CD4-positive, alpha-beta T cell (primary cell): ENCODE measurements around the gene ARRDC2. TPM values are rescaled to one million over a fixed set of nuclear protein-coding genes. Genes with fewer than 3 reads are reported as not detected.
A peak's percentile ranks its signal among the peaks of the same experiment; 100 is the strongest.

ENCODE experiments used
- ATAC-seq: fragments of 200-7000 bp; cut with Tn5 transposase; one replicate; pipeline ENCODE4 v1.10.0; 2022; ENCODE audit warnings: mild to moderate bottlenecking; ENCODE audit not compliant: poor library complexity
- CTCF ChIA-PET: fragments of 350-600 bp; sonication (Branson Sonifier 250); formaldehyde crosslinking; loops from one replicate; lab custom pipeline; 2021; ENCODE audit warnings: antibody characterized with exemption, inconsistent platforms; lab: Charles Lee
- POLR2A ChIA-PET: fragments of 350-600 bp; sonication (Branson Sonifier 250); formaldehyde crosslinking; loops from one replicate; lab custom pipeline; 2021; ENCODE audit warnings: antibody characterized with exemption, inconsistent platforms; lab: Charles Lee
- DNase-seq, 14 experiments: peaks; one replicate each; pipeline ENCODE4 v3.0.0-alpha.2; 2013 to 2020; ENCODE audit warnings: mixed read lengths in 2 of 14
- H3K27ac ChIP-seq, 2 donors: one replicate each; pipeline versions ENCODE4 v1.5.1 to v1.7.0; 2013; ENCODE audit warnings: low read length in 2 of 2, low read depth in 1 of 2, mild to moderate bottlenecking in 1 of 2
- H3K27me3 ChIP-seq, 2 experiments: 1 replicate in 1 of 2; 2 replicates in 1 of 2; pipeline versions ENCODE4 v1.6.1 to v1.7.0; 2013; ENCODE audit warnings: low read length in 2 of 2, control low read depth in 1 of 2, mild to moderate bottlenecking in 1 of 2, moderate library complexity in 1 of 2; ENCODE audit not compliant: insufficient read depth in 2 of 2, control insufficient read depth in 1 of 2
- H3K36me3 ChIP-seq: one replicate; pipeline ENCODE4 v1.6.1; 2013; ENCODE audit warnings: low read length, control low read depth; ENCODE audit not compliant: insufficient read depth
- H3K4me1 ChIP-seq: one replicate; pipeline ENCODE4 v1.6.1; 2013; ENCODE audit warnings: low read length, control low read depth; ENCODE audit not compliant: insufficient read depth
- H3K4me3 ChIP-seq: one replicate; pipeline ENCODE4 v1.5.1; 2013; ENCODE audit warnings: mild to moderate bottlenecking, low read length, moderate library complexity
- H3K9me3 ChIP-seq, 2 experiments: 1 replicate in 1 of 2; 2 replicates in 1 of 2; pipeline versions ENCODE4 v1.6.1 to v1.7.0; 2013; ENCODE audit warnings: low read length in 2 of 2, mild to moderate bottlenecking in 2 of 2, control low read depth in 1 of 2, moderate library complexity in 1 of 2; ENCODE audit not compliant: control insufficient read depth in 1 of 2, insufficient read depth in 1 of 2
- H3K27ac Mint-ChIP-seq: one replicate; pipeline ENCODE4 v1.8.0; 2020; ENCODE audit warnings: mixed read lengths
- H3K27me3 Mint-ChIP-seq: one replicate; pipeline ENCODE4 v1.8.0; 2021; ENCODE audit warnings: mixed read lengths
- H3K36me3 Mint-ChIP-seq: one replicate; pipeline ENCODE4 v1.8.0; 2021; ENCODE audit warnings: low read depth, mixed read lengths
- H3K4me1 Mint-ChIP-seq: one replicate; pipeline ENCODE4 v1.8.0; 2021; ENCODE audit warnings: low read depth, mixed read lengths
- H3K4me3 Mint-ChIP-seq: one replicate; pipeline ENCODE4 v1.8.0; 2020; ENCODE audit warnings: mild to moderate bottlenecking, mixed read lengths
- H3K9me3 Mint-ChIP-seq: one replicate; pipeline ENCODE4 v1.8.0; 2020; ENCODE audit warnings: mixed read lengths
- CTCF ChIP-seq: fragments of 200-600 bp; IDR thresholded peaks from one replicate; pipeline ENCODE4 v1.8.0; 2022; ENCODE audit warnings: antibody characterized with exemption, mild to moderate bottlenecking
- intact Hi-C, 2 experiments: fragments of 100-400 bp; cut with DNase I in 1 of 2; cut with micrococcal nuclease in 1 of 2; formaldehyde crosslinking; loops; one replicate each; pipeline versions ENCODE4 v1.15.1 to v1.9.0; 2023 to 2025; cut with DNase I, micrococcal nuclease
- total RNA-seq, 174 experiments: library from RNA in 2 of 174; stranded (reverse) in 2 of 174; gene quantifications; one replicate each; pipeline ENCODE4 v1.2.3 and lab custom pipeline; 2021 to 2026

ARRDC2 gene
- total RNA-seq, 2 experiments from 2014 or later: 325 to 341 TPM

GRCh38 chr19:17977021-17977420 lies 30.9 kb upstream of the ARRDC2 start:
- H3K4me1 Mint-ChIP-seq: no peaks in the 10 kb centered on the region
- ATAC-seq (no peak), DNase-seq (no peak)
- Histone ChIP-seq H3K9me3 (no peaks in the 10 kb centered on the region), H3K27me3 (peaks cover 0 to 3% of the 10 kb centered on the region in 2 experiments), H3K27ac (no peak overlapping the region), H3K36me3 (no peaks in the 10 kb centered on the region), H3K4me3 (no peak overlapping the region), H3K4me1 (no peaks in the 10 kb centered on the region)
- ChIA-PET POLR2A (no interaction called here), CTCF (no interaction called here)
- H3K27ac Mint-ChIP-seq: no peak overlapping the region
- intact Hi-C loops: no loop called here
- H3K9me3 Mint-ChIP-seq: no peaks in the 10 kb centered on the region
- no peak for TF ChIP-seq CTCF
- no peaks in the 10 kb centered on the region for H3K36me3 Mint-ChIP-seq
- H3K27me3 Mint-ChIP-seq: peaks cover 16% of the 10 kb centered on the region
- no peak overlapping the region for H3K4me3 Mint-ChIP-seq

GRCh38 chr19:17977488-17977887 lies 30.5 kb upstream of the ARRDC2 start:
- no peaks in the 10 kb centered on the region for H3K9me3 Mint-ChIP-seq
- DNase-seq (no peak), ATAC-seq (no peak)
- TF ChIP-seq CTCF: no peak
- intact Hi-C loops: no loop called here
- no peak overlapping the region for H3K4me3 Mint-ChIP-seq
- POLR2A ChIA-PET: no interaction called here
- Histone ChIP-seq H3K9me3 (no peaks in the 10 kb centered on the region), H3K4me1 (no peaks in the 10 kb centered on the region), H3K4me3 (no peak overlapping the region), H3K27me3 (peaks cover 0 to 3% of the 10 kb centered on the region in 2 experiments), H3K27ac (no peak overlapping the region), H3K36me3 (no peaks in the 10 kb centered on the region)
- CTCF ChIA-PET: no interaction called here
- no peaks in the 10 kb centered on the region for H3K4me1 Mint-ChIP-seq
- H3K27me3 Mint-ChIP-seq: peaks cover 17% of the 10 kb centered on the region
- no peaks in the 10 kb centered on the region for H3K36me3 Mint-ChIP-seq
- H3K27ac Mint-ChIP-seq: no peak overlapping the region

GRCh38 chr19:17981611-17982010 lies 26.4 kb upstream of the ARRDC2 start:
- POLR2A ChIA-PET: no interaction called here
- Histone ChIP-seq H3K4me3 (no peak overlapping the region), H3K36me3 (no peaks in the 10 kb centered on the region), H3K27me3 (peaks cover 2 to 3% of the 10 kb centered on the region in 2 experiments), H3K27ac (no peak overlapping the region), H3K9me3 (no peaks in the 10 kb centered on the region), H3K4me1 (no peaks in the 10 kb centered on the region)
- Mint-ChIP-seq H3K27ac (no peak overlapping the region), H3K9me3 (no peaks in the 10 kb centered on the region), H3K4me1 (no peaks in the 10 kb centered on the region), H3K36me3 (no peaks in the 10 kb centered on the region), H3K4me3 (no peak overlapping the region), H3K27me3 (peaks cover 20% of the 10 kb centered on the region)
- no peak for ATAC-seq
- no peak for TF ChIP-seq CTCF
- CTCF ChIA-PET: interaction anchor here (0.7 kb wide), 1 partner anchor 197 kb away, joined by 3 read pairs; no protein-coding TSS in a partner anchor
- peak in 1 of 14 experiments; percentile 12 for DNase-seq
- intact Hi-C loops: no loop called here
